Pancreas (tissue), 10 donors: ENCODE measurements around the gene IFNA13. TPM values are rescaled to one million over a fixed set of nuclear protein-coding genes. Genes with fewer than 3 reads are reported as not detected.

ENCODE experiments used
- ATAC-seq, 4 donors: fragments of 200-7000 bp; cut with Tn5 transposase; one replicate each; pipeline versions ENCODE4 v1.8.0 to v1.9.1; 2020; ENCODE audit warnings: mild to moderate bottlenecking in 4 of 4, moderate library complexity in 4 of 4
- DNase-seq, 6 donors: peaks; one replicate each; pipeline ENCODE4 v3.0.0-alpha.2; 2020
- FAIRE-seq: peaks from 2 replicates; lab custom pipeline; 2012; peaks lifted over from hg19 to GRCh38; lab: Jason Lieb, UNC
- H3K27ac ChIP-seq, 4 donors: fragments of 200-600 bp; sonication (generic); 1 replicate in 3 of 4; 2 replicates in 1 of 4; pipeline versions ENCODE4 v1.5.0 to v1.8.0; 2020
- H3K27me3 ChIP-seq, 4 donors: fragments of 200-600 bp; one replicate each; pipeline ENCODE4 v1.8.0; 2021
- H3K36me3 ChIP-seq, 3 donors: fragments of 200-600 bp; sonication (generic) in 1 of 3; one replicate each; pipeline versions ENCODE4 v1.5.0 to v1.8.0; 2020 to 2021
- H3K4me1 ChIP-seq, 3 donors: fragments of 200-600 bp; one replicate each; pipeline ENCODE4 v1.8.0; 2021
- H3K4me3 ChIP-seq, 4 donors: fragments of 200-600 bp; sonication (generic) in 2 of 4; one replicate each; pipeline versions ENCODE4 v1.5.0 to v1.8.0; 2020 to 2021
- H3K9me3 ChIP-seq, 4 donors: fragments of 200-600 bp; one replicate each; pipeline ENCODE4 v1.8.0; 2021
- CTCF ChIP-seq, 4 donors: fragments of 200-600 bp; sonication (generic) in 3 of 4; IDR thresholded peaks; one replicate each; pipeline versions ENCODE4 v1.5.0 to v1.8.0; 2021; ENCODE audit warnings: antibody characterized with exemption in 4 of 4
- WGBS, 2 donors: extraction: QIAGEN DNeasy Blood & Tissue Kit; methylation state at CpG; one replicate each; pipeline ENCODE4 v1.1.7; 2013; 5-methylcytosine and 5-hydroxymethylcytosine counted together
- intact Hi-C, 3 donors: fragments of 100-400 bp; cut with DNase I; formaldehyde crosslinking; loops; one replicate each; pipeline versions ENCODE4 v1.11.1 to v1.14.2; 2022
- polyA plus RNA-seq, 2 donors: library from polyadenylated mRNA; stranded (reverse); fragments of 200-250 nt; gene quantifications; one replicate each; pipeline ENCODE4 v1.2.3, GENCODE V29; 2013
- total RNA-seq, 6 donors: library from RNA; stranded (reverse); fragmentation: NEBNext Ultra II Directional in 4 of 6; extraction: Animal tissue kit (Norgen Biotek cat#: 25700) in 4 of 6; gene quantifications; one replicate each; pipeline versions ENCODE4 v1.2.1 to v1.2.4, GENCODE V29; 2021 to 2023
- donor health status: healthy with polysubstance abuse.
- donor health status: DM: no; HTN: no; CAD: no; lungs with moderate emphysema.
- donor health status: DM: no; HTN: no; CAD: no.
- donor health status: control.
- donor health status: control.
- donor health status: Bipolar disorder and iron deficiency.
- donor health status: DM: yes; HTN: yes; CAD: no.
- donor health status: DM: no; HTN: no; CAD: no.
- donor health status: DM: no; HTN: no; CAD: no.
- donor health status: DM: yes; HTN: yes; CAD: no.

IFNA13 gene
- total and polyA plus RNA-seq, 8 donors: 0.07 TPM; not detected in 7

- 81 to 92% methylated on average over 8 of the region's 8 CpGs for WGBS, 2 donors
- DNase-seq: peak in 1 of 6 donors; percentile 33
- Histone ChIP-seq H3K27ac (no peak overlapping the region), H3K36me3 (no peaks in the 10 kb centered on the region), H3K4me1 (no peaks in the 10 kb centered on the region), H3K9me3 (no peaks in the 10 kb centered on the region), H3K4me3 (no peak overlapping the region), H3K27me3 (no peaks in the 10 kb centered on the region)
- no peak for ATAC-seq
- TF ChIP-seq CTCF (IDR thresholded peaks at IDR 0.05): no peak
- FAIRE-seq: no peak
- intact Hi-C loops: no loop called here
These were observed 5.6 kb downstream of the IFNA13 start for GRCh38 chr9:21362287-21362686.

- no peaks in the 10 kb centered on the region for H3K9me3 ChIP-seq
- intact Hi-C loops: no loop called here
- H3K27ac ChIP-seq: no peak overlapping the region
- no peaks in the 10 kb centered on the region for H3K27me3 ChIP-seq
- DNase-seq (no peak), FAIRE-seq (no peak), ATAC-seq (no peak)
- H3K36me3 ChIP-seq: no peaks in the 10 kb centered on the region
- TF ChIP-seq CTCF (IDR thresholded peaks at IDR 0.05): no peak
- no peaks in the 10 kb centered on the region for H3K4me1 ChIP-seq
- 59 to 72% methylated on average over 7 of the region's 7 CpGs for WGBS, 2 donors
- no peak overlapping the region for H3K4me3 ChIP-seq
These were observed 10.1 kb downstream of the IFNA13 start for GRCh38 chr9:21357479-21358460.

- H3K36me3 ChIP-seq: no peaks in the 10 kb centered on the region
- 45 to 58% methylated on average over 1 of the region's 1 CpG for WGBS, 2 donors
- no peaks in the 10 kb centered on the region for H3K27me3 ChIP-seq
- no peak within 1 kb of the TSS for H3K4me3 ChIP-seq
- H3K4me1 ChIP-seq: no peaks in the 10 kb centered on the region
- no peak for TF ChIP-seq CTCF (IDR thresholded peaks at IDR 0.05)
- no peak within 1 kb of the TSS for H3K27ac ChIP-seq
- no peak for ATAC-seq
- H3K9me3 ChIP-seq: no peaks in the 10 kb centered on the region
- no peak for FAIRE-seq
- DNase-seq: no peak
- intact Hi-C loops: no loop called here
These were observed 17.1 kb downstream of the IFNA13 start, which contains the start of gene IFNA6 for GRCh38 chr9:21350787-21351186. Gene IFNA6 (minus strand): TSS chr9:21350887. CDS start chr9:21350887, 0 bp downstream.

- intact Hi-C loops: no loop called here
- no peak for ATAC-seq
- Histone ChIP-seq H3K4me3 (no peak overlapping the region), H3K4me1 (no peaks in the 10 kb centered on the region), H3K9me3 (no peaks in the 10 kb centered on the region), H3K27ac (no peak overlapping the region), H3K36me3 (no peaks in the 10 kb centered on the region), H3K27me3 (no peaks in the 10 kb centered on the region)
- no peak for DNase-seq
- TF ChIP-seq CTCF (IDR thresholded peaks at IDR 0.05): no peak
- 46 to 58% methylated on average over 3 of the region's 3 CpGs for WGBS, 2 donors
- FAIRE-seq: no peak
These were observed 19.4 kb downstream of the IFNA13 start for GRCh38 chr9:21348430-21348970.
